GM15510 (cell line): ENCODE results near the gene SOX1.

Experiments used
- POLR2A ChIP-seq: IDR thresholded peaks from 3 replicates; pipeline ENCODE4 v1.6.1; 2011; ENCODE audit warnings: borderline replicate concordance; ENCODE audit not compliant: insufficient read length; ENCODE audit errors: extremely low read depth

Gene SOX1

DNA sequence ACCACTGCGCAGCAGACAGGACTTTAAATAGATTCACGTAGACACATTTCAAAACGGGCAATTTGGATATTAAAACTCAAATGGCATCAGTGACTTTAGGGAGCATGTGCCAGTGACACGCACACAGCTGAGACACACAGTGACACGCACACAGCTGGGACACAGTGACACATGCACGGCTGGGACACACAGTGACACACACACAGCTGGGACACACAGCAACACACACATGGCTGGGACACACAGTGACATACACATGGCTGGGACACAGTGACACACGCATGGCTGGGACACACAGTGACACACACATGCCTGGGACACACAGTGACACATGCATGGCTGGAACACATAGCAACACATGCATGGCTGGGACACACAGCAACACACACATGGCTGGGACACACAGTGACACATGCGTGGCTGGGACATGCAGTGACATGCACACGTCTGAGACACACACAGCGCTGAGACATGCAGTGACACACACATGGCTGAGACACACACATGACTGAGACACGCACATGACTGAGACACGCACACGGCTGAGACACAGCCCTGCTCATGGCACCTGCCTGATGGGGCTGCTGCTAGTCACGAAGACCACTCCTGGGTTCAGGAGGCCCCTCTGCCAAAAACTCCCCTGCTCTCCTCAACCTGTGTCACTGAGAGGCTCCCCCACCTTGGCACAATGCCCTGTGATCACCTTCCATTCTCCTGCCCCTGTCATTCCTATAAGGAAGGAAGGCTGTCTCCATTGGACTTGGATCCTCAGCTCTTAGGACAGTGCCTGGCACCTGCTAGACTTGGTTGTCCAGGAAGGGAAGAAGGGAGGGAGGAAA, 52.5 kb downstream of the SOX1 start:
- TF ChIP-seq POLR2A, result no peak

DNA sequence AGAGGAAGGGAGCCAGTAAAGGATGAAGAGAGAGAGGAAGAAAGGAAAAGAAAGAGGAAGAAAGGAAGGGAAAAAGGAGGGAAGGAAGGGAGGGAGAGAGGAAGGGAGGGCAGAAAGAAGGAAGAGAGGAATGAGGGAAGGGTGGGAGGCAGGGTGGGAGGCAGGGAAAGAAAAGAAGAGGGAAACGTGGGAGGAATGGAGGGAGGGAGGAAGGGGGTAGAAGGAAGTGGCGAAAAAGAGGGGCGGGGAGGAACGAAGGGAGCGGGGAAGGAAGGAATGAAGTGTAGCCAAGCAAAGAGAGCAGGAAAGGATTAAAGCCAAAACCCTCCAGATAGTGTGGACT, 53.1 kb downstream of the SOX1 start:
- no peak for TF ChIP-seq POLR2A
